ENCODE measurements around the gene AMOTL1. TPM values are rescaled to one million over a fixed set of nuclear protein-coding genes. Genes with fewer than 3 reads are reported as not detected.

AMOTL1 gene
- polyA plus RNA-seq: 62.4 to 110 TPM (median 86.5 TPM) in 3 replicates
- polyA plus RNA-seq (2011; ENCODE audit: low read depth): 28.9 TPM
- polyA plus RNA-seq (2011; cell fraction: cytosol; rRNA removed): 58.9 and 89.6 TPM in 2 replicates
- 149 and 163 TPM in 2 replicates for polyA plus RNA-seq (2011; cell fraction: nucleus; rRNA removed)
- polyA plus RNA-seq (2012; ENCODE audit: low replicate concordance): 31.6 and 98.4 TPM in 2 replicates
- 140 to 193 TPM (median 155 TPM) in 3 replicates for polyA minus RNA-seq
- 103 TPM for polyA minus RNA-seq (2011; cell fraction: cytosol; rRNA and poly(A)+ RNA removed)
- 195 and 328 TPM in 2 replicates for polyA minus RNA-seq (2011; cell fraction: nucleus; rRNA and poly(A)+ RNA removed)

GRCh38 chr11:94767701-94768601 lies at the start of gene AMOTL1:
TSS of gene AMOTL1 (plus strand) at chr11:94768356. CDS start at chr11:94768512, 156 bp downstream.
- peak within 1 kb of the TSS; percentile 95 for H3K9ac ChIP-seq (ENCODE audit: control insufficient read depth, extremely low read depth, insufficient read depth, low read length)
- TF ChIP-seq CTCF (optimal IDR thresholded peaks at IDR 0.05 in 1 of 3, IDR thresholded peaks at IDR 0.05 in 1 of 3, conservative IDR thresholded peaks at IDR 0.05 in 1 of 3; ENCODE audit: extremely low read depth in 1 of 3, insufficient read depth in 2 of 3, low read length in 3 of 3): peak in 2 of 3 experiments; percentile 12 to 48
- no peak for TF ChIP-seq EZH2 (IDR thresholded peaks at IDR 0.05; ENCODE audit: low read length)
- DNase-seq (ENCODE audit: low read depth, low spot score) (no peak), FAIRE-seq (peak; percentile 5)
- dilution Hi-C loops (cut with MboI; ENCODE audit: extremely low pct_ligation_motif_present, low sequenced_read_pairs): no loop called here
- H3K27ac ChIP-seq (ENCODE audit: control insufficient read depth, insufficient read depth, low read length): peak within 1 kb of the TSS; percentile 86
- peaks cover 42% of the 10 kb centered on the region for H3K4me1 ChIP-seq (ENCODE audit: control insufficient read depth, extremely low read depth, insufficient read depth, low read length)
- peak within 1 kb of the TSS; percentile 24 for H2AFZ ChIP-seq (ENCODE audit: control insufficient read depth, low read length)
- H3K27me3 ChIP-seq (ENCODE audit: control insufficient read depth, extremely low read depth, insufficient read depth, low read length): no peaks in the 10 kb centered on the region
- H3K4me2 ChIP-seq (ENCODE audit: control insufficient read depth, extremely low read depth, insufficient read depth, low read depth, low read length): peak within 1 kb of the TSS; percentile 98
- H3K79me2 ChIP-seq (ENCODE audit: control insufficient read depth, insufficient read depth, low read length): peaks cover 66% of the 10 kb centered on the region
- peak within 1 kb of the TSS; percentile 91 to 97 (median 92) for H3K4me3 ChIP-seq (ENCODE audit: control insufficient read depth in 2 of 3, extremely low read depth in 1 of 3, insufficient read depth in 2 of 3, low read depth in 1 of 3, low read length in 3 of 3)
- H4K20me1 ChIP-seq (ENCODE audit: control insufficient read depth, extremely low read depth, insufficient read depth, low read length): peaks cover 11% of the 10 kb centered on the region
- H3K36me3 ChIP-seq (ENCODE audit: control insufficient read depth in 2 of 2, extremely low read depth in 1 of 2, insufficient read depth in 2 of 2, low read length in 2 of 2): peaks cover 3 to 11% of the 10 kb centered on the region in 2 experiments
- H3K9me3 ChIP-seq (ENCODE audit: control insufficient read depth, low read depth, low read length): no peaks in the 10 kb centered on the region
- H3K9me1 ChIP-seq (ENCODE audit: control insufficient read depth, extremely low read depth, insufficient read depth, low read length): no peaks in the 10 kb centered on the region

- dilution Hi-C loops (cut with MboI; ENCODE audit: extremely low pct_ligation_motif_present, low sequenced_read_pairs): no loop called here
- Histone ChIP-seq H3K9me1 (ENCODE audit: control insufficient read depth, extremely low read depth, insufficient read depth, low read length) (peaks cover 3% of the 10 kb centered on the region), H4K20me1 (ENCODE audit: control insufficient read depth, extremely low read depth, insufficient read depth, low read length) (peaks cover 1% of the 10 kb centered on the region), H3K36me3 (ENCODE audit: control insufficient read depth in 2 of 2, extremely low read depth in 1 of 2, insufficient read depth in 2 of 2, low read length in 2 of 2) (peaks cover 3 to 5% of the 10 kb centered on the region in 2 experiments), H3K27me3 (ENCODE audit: control insufficient read depth, extremely low read depth, insufficient read depth, low read length) (no peaks in the 10 kb centered on the region), H3K4me1 (ENCODE audit: control insufficient read depth, extremely low read depth, insufficient read depth, low read length) (peaks cover 11% of the 10 kb centered on the region), H2AFZ (ENCODE audit: control insufficient read depth, low read length) (no peak overlapping the region), H3K4me2 (ENCODE audit: control insufficient read depth, extremely low read depth, insufficient read depth, low read depth, low read length) (no peak overlapping the region), H3K9ac (ENCODE audit: control insufficient read depth, extremely low read depth, insufficient read depth, low read length) (no peak overlapping the region), H3K4me3 (ENCODE audit: control insufficient read depth in 2 of 3, extremely low read depth in 1 of 3, insufficient read depth in 2 of 3, low read depth in 1 of 3, low read length in 3 of 3) (no peak overlapping the region), H3K27ac (ENCODE audit: control insufficient read depth, insufficient read depth, low read length) (no peak overlapping the region), H3K9me3 (ENCODE audit: control insufficient read depth, low read depth, low read length) (no peaks in the 10 kb centered on the region), H3K79me2 (ENCODE audit: control insufficient read depth, insufficient read depth, low read length) (peaks cover 86% of the 10 kb centered on the region)
- DNase-seq (ENCODE audit: low read depth, low spot score) (no peak), FAIRE-seq (no peak)
- TF ChIP-seq CTCF (optimal IDR thresholded peaks at IDR 0.05 in 1 of 3, IDR thresholded peaks at IDR 0.05 in 1 of 3, conservative IDR thresholded peaks at IDR 0.05 in 1 of 3; ENCODE audit: extremely low read depth in 1 of 3, insufficient read depth in 2 of 3, low read length in 3 of 3): no peak
- no peak for TF ChIP-seq EZH2 (IDR thresholded peaks at IDR 0.05; ENCODE audit: low read length)
These were observed 48.3 kb upstream of the AMOTL1 start for GRCh38 chr11:94719876-94720275.

Data from keratinocyte (primary cell).